ENCODE results near the gene NCAN.

Gene NCAN

GRCh38 chr19:19260417-19261214 is 48.9 kb downstream of the NCAN start:
- DNase-seq (ENCODE audit: low read depth), result no peak

- DNase-seq (ENCODE audit: low read depth), result no peak
These were observed 49.8 kb downstream of the NCAN start for GRCh38 chr19:19261350-19262189.

GRCh38 chr19:19262190-19263057 is 50.7 kb downstream of the NCAN start:
- no peak for DNase-seq (ENCODE audit: low read depth)

- DNase-seq (ENCODE audit: low read depth), result no peak
These were observed 52.2 kb downstream of the NCAN start for GRCh38 chr19:19263886-19264487.

- DNase-seq (ENCODE audit: low read depth), result no peak
These were observed 55.5 kb downstream of the NCAN start for GRCh38 chr19:19267305-19267704.

- no peak for DNase-seq (ENCODE audit: low read depth)
These were observed 57.0 kb downstream of the NCAN start for GRCh38 chr19:19268453-19269385.

DNA sequence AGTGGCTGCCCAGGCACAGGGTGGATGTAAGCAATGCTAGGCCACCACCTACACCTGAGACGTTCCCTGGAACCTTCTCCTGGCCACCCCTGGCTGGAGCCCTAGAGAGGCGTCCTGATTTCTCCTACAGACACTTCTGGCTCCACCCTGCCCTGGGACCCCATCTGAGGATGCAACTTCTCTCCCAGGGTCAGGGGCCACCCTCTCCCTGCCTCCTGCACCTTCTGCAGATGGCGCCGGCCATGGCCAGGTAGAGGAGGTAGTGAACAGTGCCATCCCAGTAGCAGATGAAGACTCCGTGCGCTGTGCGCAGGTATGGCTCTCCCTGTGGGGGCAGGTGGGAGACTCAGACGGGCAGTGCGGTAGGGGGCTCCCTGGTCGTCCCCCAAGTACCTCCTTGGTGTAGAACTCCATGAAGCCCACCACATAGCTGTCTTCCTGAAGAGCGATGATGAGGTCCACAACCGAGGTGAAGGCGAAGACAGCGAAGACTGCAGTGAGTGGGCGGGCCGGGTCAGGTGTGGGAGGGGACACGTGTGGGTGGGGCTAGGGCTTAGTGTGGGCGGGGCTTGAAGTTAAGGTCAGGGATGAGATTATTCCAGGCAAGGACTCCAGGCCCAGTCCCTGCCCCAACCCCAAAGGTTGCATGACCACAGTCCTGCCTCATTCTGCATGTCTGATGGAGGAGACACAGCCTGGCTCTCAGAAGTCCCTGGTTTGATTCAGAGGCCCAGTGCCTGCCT is 58.4 kb downstream of the NCAN start:
- DNase-seq (ENCODE audit: low read depth), result no peak

DNA sequence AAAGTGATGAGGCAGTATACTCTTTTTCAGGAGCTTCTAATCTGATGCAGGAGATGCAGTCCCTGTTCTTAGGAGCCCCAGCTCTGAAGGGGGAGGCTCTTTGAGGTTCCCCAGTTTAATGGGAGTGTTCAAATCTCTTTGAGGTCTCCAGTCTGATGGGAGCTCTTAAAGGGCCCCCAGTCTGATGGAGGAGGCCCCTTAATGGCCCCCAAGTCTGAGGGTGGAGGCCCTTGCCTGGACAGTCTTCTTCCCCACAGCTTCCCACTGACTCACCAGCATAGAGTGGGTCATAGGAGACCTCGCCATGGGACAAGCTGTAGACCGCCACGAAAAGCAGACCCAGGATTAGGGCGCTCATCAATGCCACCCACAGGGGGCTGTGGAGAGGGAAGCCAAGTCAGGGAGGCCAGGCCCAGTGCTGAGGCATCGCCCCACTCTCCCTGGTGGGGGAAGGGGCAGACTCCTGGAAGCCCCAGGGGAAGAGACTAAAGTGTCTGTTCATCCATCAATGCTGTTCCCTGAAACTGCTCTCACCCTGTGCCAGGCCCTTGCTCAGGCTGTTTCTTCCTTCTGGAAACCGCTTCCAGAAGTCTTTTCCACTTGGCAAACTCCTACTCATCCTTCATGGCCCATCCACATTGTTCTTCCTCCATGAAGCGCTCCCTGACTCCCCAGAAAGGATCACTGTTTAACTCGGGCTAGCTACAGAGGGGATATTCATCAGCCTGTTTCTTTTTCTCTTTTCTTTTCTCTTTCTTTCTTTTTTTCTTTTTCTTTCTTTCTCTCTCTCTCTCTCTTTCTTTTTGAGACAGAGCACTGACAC is 59.2 kb downstream of the NCAN start:
- no peak for DNase-seq (ENCODE audit: low read depth)

DNA sequence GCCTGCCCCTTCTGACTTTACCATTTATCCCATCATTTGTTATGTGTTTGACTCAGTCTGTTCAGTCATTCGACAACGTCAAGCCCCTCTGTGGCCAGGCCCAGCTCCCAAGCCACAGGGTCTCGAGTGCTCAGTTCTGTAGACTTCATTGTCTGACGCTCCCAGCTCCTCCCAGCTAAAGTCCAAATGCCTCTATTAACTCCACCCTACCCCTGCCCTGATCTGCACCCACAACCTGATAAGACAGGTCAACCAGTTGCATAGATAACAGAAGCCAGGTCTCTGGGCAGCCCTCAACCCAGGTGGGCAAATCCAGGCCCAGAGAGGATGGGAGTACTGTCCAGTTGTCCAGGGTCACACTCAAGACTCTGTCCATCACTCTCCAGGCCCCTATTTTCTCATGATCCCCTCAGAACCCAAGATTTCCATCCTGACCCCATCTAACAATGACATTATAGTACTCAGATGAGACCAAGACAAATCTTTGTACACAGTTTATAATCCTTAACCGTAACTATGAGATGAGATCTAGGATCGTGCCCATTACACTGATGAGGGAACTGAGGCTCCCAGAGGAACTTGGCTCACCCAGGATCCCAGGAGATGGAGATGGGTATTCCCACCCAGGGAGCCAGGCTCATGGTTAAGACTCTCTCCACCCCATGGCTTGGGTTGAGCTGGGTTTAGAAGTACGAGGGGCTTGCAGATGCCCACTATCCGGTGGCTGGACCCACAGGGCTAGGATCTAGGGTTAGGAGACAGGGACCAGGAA is 60.3 kb downstream of the NCAN start:
- no peak for DNase-seq (ENCODE audit: low read depth)

GRCh38 chr19:19274146-19274545 is 62.4 kb downstream of the NCAN start:
- DNase-seq (ENCODE audit: low read depth), result no peak

GRCh38 chr19:19274716-19275565 is 63.2 kb downstream of the NCAN start:
- DNase-seq (ENCODE audit: low read depth), result no peak

- DNase-seq (ENCODE audit: low read depth), result no peak
These were observed 64.6 kb downstream of the NCAN start for GRCh38 chr19:19276386-19276785.

- DNase-seq (ENCODE audit: low read depth), result no peak
These were observed 65.1 kb downstream of the NCAN start for GRCh38 chr19:19276851-19277250.

- DNase-seq (ENCODE audit: low read depth), result no peak
These were observed 66.6 kb downstream of the NCAN start for GRCh38 chr19:19278315-19278714.

GRCh38 chr19:19279062-19279612 is 67.4 kb downstream of the NCAN start:
- DNase-seq (ENCODE audit: low read depth), result no peak

DNA sequence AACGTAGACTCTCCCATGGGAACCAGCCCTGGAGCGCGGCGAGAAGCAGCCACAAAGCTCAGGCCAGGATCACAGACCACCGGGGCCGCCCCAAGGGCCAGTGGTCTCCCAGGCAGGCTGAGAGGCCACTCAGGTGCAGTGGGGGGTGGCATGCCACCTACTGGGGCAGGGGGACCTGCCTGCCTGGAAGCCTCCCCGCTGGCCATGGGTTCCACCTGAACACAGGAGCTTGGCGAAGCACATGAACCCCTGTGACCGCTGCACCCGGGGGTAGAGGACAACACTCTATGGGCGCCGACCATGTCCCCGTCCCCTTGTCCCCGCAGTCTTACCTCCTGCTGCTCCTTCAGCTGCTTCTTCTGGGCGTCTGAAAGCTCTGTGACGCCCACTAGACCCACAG is 68.1 kb downstream of the NCAN start:
- DNase-seq (ENCODE audit: low read depth), result no peak

GRCh38 chr19:19280561-19280960 is 68.8 kb downstream of the NCAN start:
- DNase-seq (ENCODE audit: low read depth), result no peak

All from activated gamma-delta T cell treated with anti-CD3 and anti-CD28 coated beads, Interleukin-2, amount 50 U/mL, for 16 hours (primary cell).